Ascending aorta (tissue), 2 donors: ENCODE results near the gene CAVIN4. TPM values are rescaled to one million over a fixed set of nuclear protein-coding genes. Genes with fewer than 3 reads are reported as not detected.

Experiments used
- DNase-seq, 2 donors: peaks; one replicate each; pipeline ENCODE4 v3.0.0-alpha.2; 2019; ENCODE audit warnings: low spot score in 2 of 2
- H3K27ac ChIP-seq, 2 donors: fragments of 200-600 bp; sonication (generic); one replicate each; pipeline ENCODE4 v1.5.1; 2016 to 2017; ENCODE audit warnings: mild to moderate bottlenecking in 1 of 2
- H3K27me3 ChIP-seq: fragments of 200-600 bp; sonication (generic); one replicate; pipeline ENCODE4 v1.5.1; 2017
- H3K36me3 ChIP-seq, 2 donors: fragments of 200-600 bp; sonication (generic); one replicate each; pipeline ENCODE4 v1.5.1; 2016
- H3K4me1 ChIP-seq, 2 donors: fragments of 200-600 bp; sonication (generic); one replicate each; pipeline ENCODE4 v1.5.1; 2016 to 2017; ENCODE audit warnings: mild to moderate bottlenecking in 1 of 2
- H3K4me3 ChIP-seq, 2 donors: fragments of 200-600 bp; sonication (generic); one replicate each; pipeline ENCODE4 v1.5.1; 2016 to 2017; ENCODE audit warnings: mild to moderate bottlenecking in 1 of 2
- H3K9me3 ChIP-seq, 2 donors: fragments of 200-600 bp; sonication (generic); one replicate each; pipeline ENCODE4 v1.5.1; 2016
- CTCF ChIP-seq, 3 experiments: fragments of 200-600 bp in 2 of 3; fragments of 450-650 bp in 1 of 3; sonication (generic) in 2 of 3; IDR thresholded peaks; one replicate each; pipeline ENCODE4 v1.5.1; 2016 to 2019; ENCODE audit warnings: antibody characterized with exemption in 3 of 3, mild to moderate bottlenecking in 1 of 3, moderate library complexity in 1 of 3
- intact Hi-C: fragments of 100-400 bp; cut with DNase I; formaldehyde crosslinking; loops from one replicate; pipeline ENCODE4 v1.15.1; 2023
- total RNA-seq: library from RNA; depleted of rRNA; stranded (reverse); fragments of >200 nt; gene quantifications from one replicate; pipeline ENCODE4 v1.1.0, GENCODE V29; 2016

Gene CAVIN4
- total RNA-seq, result not detected

GRCh38 chr9:100577776-100578448, at the start of gene CAVIN4:
CAVIN4 (plus strand) TSS chr9:100578079; CDS start chr9:100578144, 65 bp downstream.
- Histone ChIP-seq H3K27ac (no peak within 1 kb of the TSS), H3K27me3 (no peaks in the 10 kb centered on the region), H3K4me3 (no peak within 1 kb of the TSS), H3K36me3 (no peaks in the 10 kb centered on the region), H3K9me3 (no peaks in the 10 kb centered on the region), H3K4me1 (peaks cover 0 to 1% of the 10 kb centered on the region in 2 donors)
- intact Hi-C loops, result no loop called here
- no peak for DNase-seq
- TF ChIP-seq CTCF (IDR thresholded peaks at IDR 0.05), result no peak

- Histone ChIP-seq H3K36me3 (no peaks in the 10 kb centered on the region), H3K4me3 (no peak overlapping the region), H3K4me1 (no peaks in the 10 kb centered on the region), H3K27me3 (no peaks in the 10 kb centered on the region), H3K27ac (no peak overlapping the region), H3K9me3 (no peaks in the 10 kb centered on the region)
- TF ChIP-seq CTCF (IDR thresholded peaks at IDR 0.05), result no peak
- no peak for DNase-seq
- intact Hi-C loops, result no loop called here
Observed at GRCh38 chr9:100534401-100534800, 43.5 kb upstream of the CAVIN4 start.

- Histone ChIP-seq H3K27ac (no peak overlapping the region), H3K4me1 (no peaks in the 10 kb centered on the region), H3K4me3 (no peak overlapping the region), H3K27me3 (no peaks in the 10 kb centered on the region), H3K36me3 (no peaks in the 10 kb centered on the region), H3K9me3 (no peaks in the 10 kb centered on the region)
- no peak for DNase-seq
- intact Hi-C loops, result no loop called here
- no peak for TF ChIP-seq CTCF (IDR thresholded peaks at IDR 0.05)
Observed at GRCh38 chr9:100540327-100540726, 37.6 kb upstream of the CAVIN4 start.

GRCh38 chr9:100549048-100549447, 28.8 kb upstream of the CAVIN4 start:
- no peak for DNase-seq
- intact Hi-C loops, result no loop called here
- Histone ChIP-seq H3K27me3 (no peaks in the 10 kb centered on the region), H3K4me1 (no peaks in the 10 kb centered on the region), H3K4me3 (no peak overlapping the region), H3K27ac (no peak overlapping the region), H3K36me3 (peaks cover 0 to 5% of the 10 kb centered on the region in 2 donors), H3K9me3 (no peaks in the 10 kb centered on the region)
- TF ChIP-seq CTCF (IDR thresholded peaks at IDR 0.05), result no peak

GRCh38 chr9:100554935-100555401, 22.9 kb upstream of the CAVIN4 start:
- Histone ChIP-seq H3K27me3 (no peaks in the 10 kb centered on the region), H3K9me3 (no peaks in the 10 kb centered on the region), H3K27ac (no peak overlapping the region), H3K4me3 (no peak overlapping the region), H3K4me1 (no peaks in the 10 kb centered on the region), H3K36me3 (peaks cover 0 to 5% of the 10 kb centered on the region in 2 donors)
- no peak for DNase-seq
- TF ChIP-seq CTCF (IDR thresholded peaks at IDR 0.05), result no peak
- intact Hi-C loops, result no loop called here
